ENCODE measurements around the gene DUSP2.

- no peak for TF ChIP-seq CTCF (IDR thresholded peaks at IDR 0.05)
- TF ChIP-seq POLR2A (IDR thresholded peaks at IDR 0.05), result no peak
Measured at GRCh38 chr2:96180521-96180920, 35.3 kb upstream of the DUSP2 start.

Data from Peyer's patch (tissue), 4 donors.